CD4-positive, alpha-beta T cell treated with Interleukin-15 for 1 hour (primary cell): Measurements from ENCODE around the gene RGS5.
"Not testable (repeated sequence)": the region's sequence is repeated elsewhere in the genome, so short reads cannot be mapped to it uniquely, and the experiment has no call there.

Experiments
- DNase-seq: peaks from one replicate; pipeline ENCODE4 v3.0.0-alpha.2; 2020

The RGS5 gene

GRCh38 chr1:163202833-163203451 lies at the start of gene RGS5:
TSS of gene RGS5 (minus strand) at chr1:163202916. CDS start at chr1:163202835, 81 bp downstream.
- DNase-seq, result no peak

GRCh38 chr1:163250382-163250974 lies 47.8 kb upstream of the RGS5 start:
- no peak for DNase-seq

GRCh38 chr1:163248064-163248463 lies 45.3 kb upstream of the RGS5 start:
- DNase-seq, result no peak

- not testable (repeated sequence) for DNase-seq
Observed at GRCh38 chr1:163244648-163245047, 41.9 kb upstream of the RGS5 start.

GRCh38 chr1:163241746-163242145 lies 39.0 kb upstream of the RGS5 start:
- no peak for DNase-seq

- DNase-seq, result no peak
Observed at GRCh38 chr1:163240705-163241104, 38.0 kb upstream of the RGS5 start.

- DNase-seq, result not testable (repeated sequence)
Observed at GRCh38 chr1:163233643-163234042, 30.9 kb upstream of the RGS5 start.

- DNase-seq, result no peak
Observed at GRCh38 chr1:163231385-163231784, 28.7 kb upstream of the RGS5 start.

GRCh38 chr1:163230827-163231226 lies 28.1 kb upstream of the RGS5 start:
- no peak for DNase-seq

GRCh38 chr1:163228271-163228670 lies 25.6 kb upstream of the RGS5 start:
- not testable (repeated sequence) for DNase-seq

GRCh38 chr1:163227126-163227525 lies 24.4 kb upstream of the RGS5 start:
- DNase-seq, result no peak

GRCh38 chr1:163213626-163214025 lies 10.9 kb upstream of the RGS5 start:
- no peak for DNase-seq

GRCh38 chr1:163211667-163212066 lies 9.0 kb upstream of the RGS5 start:
- no peak for DNase-seq

GRCh38 chr1:163205513-163205912 lies 2.8 kb upstream of the RGS5 start:
- no peak for DNase-seq

GRCh38 chr1:163203561-163203960 lies 845 bp upstream of the RGS5 start:
- no peak for DNase-seq

GRCh38 chr1:163201906-163202305 lies 810 bp downstream of the RGS5 start:
- DNase-seq, result no peak

GRCh38 chr1:163197022-163197421 lies 5.7 kb downstream of the RGS5 start:
- no peak for DNase-seq

- no peak for DNase-seq
Observed at GRCh38 chr1:163196449-163196787, 6.3 kb downstream of the RGS5 start.

GRCh38 chr1:163195728-163196448 lies 6.8 kb downstream of the RGS5 start:
- DNase-seq, result no peak

GRCh38 chr1:163191301-163191700 lies 11.4 kb downstream of the RGS5 start:
- DNase-seq, result no peak

GRCh38 chr1:163188947-163189346 lies 13.8 kb downstream of the RGS5 start:
- DNase-seq, result no peak

- DNase-seq, result no peak
Observed at GRCh38 chr1:163187849-163188248, 14.9 kb downstream of the RGS5 start.

- DNase-seq, result no peak
Observed at GRCh38 chr1:163186862-163187261, 15.9 kb downstream of the RGS5 start.

- DNase-seq, result no peak
Observed at GRCh38 chr1:163182330-163182949, 20.3 kb downstream of the RGS5 start.
